DND-41 (cell line): ENCODE results near the gene CCDC69.

Experiments used
- ATAC-seq: fragments of 200-7000 bp; cut with Tn5 transposase; 3 replicates; pipeline ENCODE4 v1.9.1; 2021; ENCODE audit warnings: low read depth; ENCODE audit not compliant: insufficient read depth
- DNase-seq: peaks from one replicate; pipeline ENCODE4 v3.0.0-alpha.2; 2020
- H2AFZ ChIP-seq: 2 replicates; pipeline ENCODE4 v1.6.0; 2012; ENCODE audit warnings: low read depth, low read length
- H3K27ac ChIP-seq: 2 replicates; pipeline ENCODE4 v1.5.1; 2012; ENCODE audit warnings: low read length, inconsistent platforms
- H3K27me3 ChIP-seq: fragments of 200-600 bp; sonication (generic); 2 replicates; pipeline ENCODE4 v1.6.0; 2012; ENCODE audit warnings: low read length, mild to moderate bottlenecking, inconsistent platforms; ENCODE audit not compliant: insufficient read depth, poor library complexity
- H3K36me3 ChIP-seq: 2 replicates; pipeline ENCODE4 v1.5.1; 2012; ENCODE audit warnings: low read length, inconsistent platforms; ENCODE audit not compliant: insufficient read depth
- H3K4me1 ChIP-seq: 2 replicates; pipeline ENCODE4 v1.5.1; 2012; ENCODE audit warnings: mild to moderate bottlenecking, low read length; ENCODE audit not compliant: insufficient read depth
- H3K4me2 ChIP-seq: 2 replicates; pipeline ENCODE4 v1.6.0; 2012; ENCODE audit warnings: mild to moderate bottlenecking, moderate library complexity, low read length, inconsistent platforms; ENCODE audit not compliant: insufficient read depth
- H3K4me3 ChIP-seq, 2 experiments: fragments of 200-600 bp in 1 of 2; shearing (Covaris generic) in 1 of 2; 2 replicates each; pipeline ENCODE4 v1.5.1; 2012 to 2016; ENCODE audit warnings: inconsistent platforms in 2 of 2, low read length in 2 of 2, mild to moderate bottlenecking in 2 of 2, low read depth in 1 of 2, moderate library complexity in 1 of 2
- H3K79me2 ChIP-seq: 2 replicates; pipeline ENCODE4 v1.6.0; 2012; ENCODE audit warnings: low read length, inconsistent platforms; ENCODE audit not compliant: insufficient read depth
- H3K9ac ChIP-seq: 2 replicates; pipeline ENCODE4 v1.6.0; 2012; ENCODE audit warnings: low read depth, mild to moderate bottlenecking, inconsistent platforms, low read length, moderate library complexity
- H3K9me3 ChIP-seq: 2 replicates; pipeline ENCODE4 v1.5.1; 2012; ENCODE audit warnings: low read length, moderate library complexity, mild to moderate bottlenecking, inconsistent platforms; ENCODE audit not compliant: insufficient read depth, severe bottlenecking
- H4K20me1 ChIP-seq: 2 replicates; pipeline ENCODE4 v1.6.0; 2012; ENCODE audit warnings: low read length; ENCODE audit not compliant: insufficient read depth
- CTCF ChIP-seq: IDR thresholded peaks from 2 replicates; pipeline ENCODE4 v1.5.1; 2012; ENCODE audit warnings: borderline replicate concordance, low read length, moderate library complexity, mild to moderate bottlenecking; ENCODE audit not compliant: poor library complexity, severe bottlenecking; ENCODE audit errors: extremely low read depth
- EZH2 ChIP-seq: IDR thresholded peaks from 3 replicates; pipeline ENCODE4 v1.6.1; 2012; ENCODE audit warnings: borderline replicate concordance, low read depth, mild to moderate bottlenecking, moderate library complexity, low read length, inconsistent platforms; ENCODE audit not compliant: severe bottlenecking

The CCDC69 gene

GRCh38 chr5:151252762-151253604 lies 29.1 kb upstream of the CCDC69 start, which contains the start of gene GM2A:
TSS of gene GM2A (plus strand) at chr5:151253185. CDS start at chr5:151253217, 32 bp downstream.
- H3K27ac ChIP-seq: peak within 1 kb of the TSS; percentile 79
- H3K36me3 ChIP-seq: peaks cover 65% of the 10 kb centered on the region
- no peak for TF ChIP-seq EZH2
- no peak for TF ChIP-seq CTCF
- H3K9ac ChIP-seq: peak within 1 kb of the TSS; percentile 56
- H3K4me2 ChIP-seq: peak within 1 kb of the TSS; percentile 90
- peaks cover 55% of the 10 kb centered on the region for H4K20me1 ChIP-seq
- peak within 1 kb of the TSS; percentile 25 to 69; a peak in 3 of 4 replicates for H3K4me3 ChIP-seq
- H3K79me2 ChIP-seq: peaks cover 72% of the 10 kb centered on the region
- H3K9me3 ChIP-seq: no peaks in the 10 kb centered on the region
- DNase-seq: peak; percentile 99
- H3K4me1 ChIP-seq: peaks cover 48% of the 10 kb centered on the region
- peak within 1 kb of the TSS; percentile 57 for H2AFZ ChIP-seq
- H3K27me3 ChIP-seq: no peaks in the 10 kb centered on the region
- ATAC-seq: peak; percentile 99

GRCh38 chr5:151251621-151252020 lies 27.7 kb upstream of the CCDC69 start:
- Histone ChIP-seq H3K9ac (peak overlapping the region; percentile 49), H3K9me3 (no peaks in the 10 kb centered on the region), H3K27me3 (no peaks in the 10 kb centered on the region), H3K79me2 (peaks cover 72% of the 10 kb centered on the region), H4K20me1 (peaks cover 56% of the 10 kb centered on the region), H3K36me3 (peaks cover 65% of the 10 kb centered on the region), H3K4me2 (peak overlapping the region; percentile 71), H3K4me1 (peaks cover 52% of the 10 kb centered on the region), H2AFZ (no peak overlapping the region), H3K4me3 (peak overlapping the region in 1 of 2 experiments; percentile 56; a peak in 1 of 4 replicates), H3K27ac (peak overlapping the region; percentile 79)
- TF ChIP-seq EZH2 (no peak), CTCF (no peak)
- ATAC-seq: no peak
- DNase-seq: no peak

GRCh38 chr5:151251001-151251551 lies 27.2 kb upstream of the CCDC69 start:
- H3K4me2 ChIP-seq: peak overlapping the region; percentile 71; the same call in 1 of the 2 replicates
- H3K4me1 ChIP-seq: peaks cover 52% of the 10 kb centered on the region
- peaks cover 60% of the 10 kb centered on the region for H4K20me1 ChIP-seq
- H3K27me3 ChIP-seq: no peaks in the 10 kb centered on the region
- H2AFZ ChIP-seq: no peak overlapping the region
- DNase-seq (no peak), ATAC-seq (no peak)
- peaks cover 74% of the 10 kb centered on the region for H3K79me2 ChIP-seq
- TF ChIP-seq EZH2: no peak
- no peak for TF ChIP-seq CTCF
- no peak overlapping the region for H3K4me3 ChIP-seq
- H3K36me3 ChIP-seq: peaks cover 69% of the 10 kb centered on the region
- H3K27ac ChIP-seq: peak overlapping the region; percentile 79
- H3K9me3 ChIP-seq: no peaks in the 10 kb centered on the region
- H3K9ac ChIP-seq: peak overlapping the region; percentile 49
